ENCODE data around the gene ITGAD. TPM values are rescaled to one million over a fixed set of nuclear protein-coding genes. Genes with fewer than 3 reads are reported as not detected.

Gene ITGAD
- polyA plus RNA-seq, 3 donors: 0.04 TPM; not detected in 2

DNA sequence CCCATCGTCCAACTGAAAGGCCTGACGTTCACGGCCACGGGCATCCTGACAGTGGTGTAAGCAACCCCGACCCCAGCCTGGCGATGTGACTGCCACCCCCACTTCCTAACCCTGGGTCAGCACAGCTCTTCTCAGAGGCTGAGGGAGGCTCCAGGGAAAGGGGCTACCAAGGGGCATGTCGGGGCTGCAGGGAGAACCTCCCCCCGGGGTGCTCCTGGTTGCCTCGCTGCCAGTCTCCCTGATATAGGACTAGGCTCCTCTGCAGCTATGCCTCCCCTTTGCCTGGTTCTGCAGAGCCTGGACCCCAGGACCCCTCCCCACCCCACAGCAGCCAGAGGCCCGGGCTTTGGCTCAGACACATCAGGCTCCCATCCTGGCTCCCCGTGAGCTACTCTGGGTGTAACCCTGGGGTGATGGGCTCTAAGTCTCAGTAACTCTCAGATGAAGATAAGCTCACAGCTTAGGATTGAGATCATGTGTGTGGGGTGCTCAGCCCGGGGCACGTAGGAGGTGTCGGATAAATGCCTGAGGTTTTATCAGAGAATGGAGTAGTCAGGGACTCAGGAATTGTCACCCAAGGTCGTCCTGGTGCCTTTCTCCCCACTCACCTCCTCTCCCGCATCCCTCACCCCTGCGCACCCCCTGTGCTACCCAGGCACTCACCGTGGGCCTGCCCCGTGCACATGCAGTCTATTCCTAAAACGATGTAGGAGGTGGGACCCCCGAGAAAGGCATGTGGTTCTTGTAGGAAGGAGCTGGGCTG, 10.6 kb downstream of the ITGAD start:
- Mint-ChIP-seq H3K4me1 (peaks cover 29% of the 10 kb centered on the region), H3K27me3 (ENCODE audit: low read depth in 3 of 3) (peaks cover 3 to 9% (median 4%) of the 10 kb centered on the region in 3 donors), H3K36me3 (no peaks in the 10 kb centered on the region), H3K27ac (no peak overlapping the region), H3K9me3 (peaks cover 0 to 7% (median 2%) of the 10 kb centered on the region in 7 donors), H3K4me3 (no peak overlapping the region)
- 96% methylated on average over 14 of the region's 21 CpGs for WGBS (ENCODE audit: insufficient coverage)
- Histone ChIP-seq H3K36me3 (replicated peaks in 1 of 2; ENCODE audit: control insufficient read depth in 1 of 2, insufficient read depth in 2 of 2, low read length in 2 of 2) (no peaks in the 10 kb centered on the region), H3K9ac (ENCODE audit: insufficient read depth, low read length, poor library complexity, severe bottlenecking) (no peak overlapping the region), H3K4me3 (replicated peaks in 1 of 3; ENCODE audit: low read depth in 2 of 3, low read length in 3 of 3) (no peak overlapping the region), H3K27ac (ENCODE audit: low read depth in 1 of 2, low read length in 2 of 2) (no peak overlapping the region), H2AFZ (ENCODE audit: insufficient read depth, low read depth, low read length, poor library complexity, severe bottlenecking) (peak overlapping the region; percentile 50), H3K27me3 (ENCODE audit: control insufficient read depth in 2 of 2, insufficient read depth in 2 of 2, low read length in 2 of 2) (no peaks in the 10 kb centered on the region), H3K4me2 (replicated peaks; ENCODE audit: extremely low read depth, low read length, poor library complexity, severe bottlenecking) (no peak overlapping the region), H3K9me3 (replicated peaks in 1 of 2; ENCODE audit: control insufficient read depth in 1 of 2, insufficient read depth in 1 of 2, low read length in 2 of 2) (peaks cover 0 to 4% of the 10 kb centered on the region in 2 donors), H3K4me1 (ENCODE audit: control insufficient read depth in 1 of 2, insufficient read depth in 2 of 2, low read length in 2 of 2) (peaks cover 29 to 30% of the 10 kb centered on the region in 2 donors), H3K79me2 (ENCODE audit: insufficient read depth, low read length) (no peaks in the 10 kb centered on the region), H4K20me1 (ENCODE audit: insufficient read depth, low read length) (no peaks in the 10 kb centered on the region)
- no peak for DNase-seq
- intact Hi-C loops (cut with micrococcal nuclease): no loop called here
- TF ChIP-seq, protein P1, sequence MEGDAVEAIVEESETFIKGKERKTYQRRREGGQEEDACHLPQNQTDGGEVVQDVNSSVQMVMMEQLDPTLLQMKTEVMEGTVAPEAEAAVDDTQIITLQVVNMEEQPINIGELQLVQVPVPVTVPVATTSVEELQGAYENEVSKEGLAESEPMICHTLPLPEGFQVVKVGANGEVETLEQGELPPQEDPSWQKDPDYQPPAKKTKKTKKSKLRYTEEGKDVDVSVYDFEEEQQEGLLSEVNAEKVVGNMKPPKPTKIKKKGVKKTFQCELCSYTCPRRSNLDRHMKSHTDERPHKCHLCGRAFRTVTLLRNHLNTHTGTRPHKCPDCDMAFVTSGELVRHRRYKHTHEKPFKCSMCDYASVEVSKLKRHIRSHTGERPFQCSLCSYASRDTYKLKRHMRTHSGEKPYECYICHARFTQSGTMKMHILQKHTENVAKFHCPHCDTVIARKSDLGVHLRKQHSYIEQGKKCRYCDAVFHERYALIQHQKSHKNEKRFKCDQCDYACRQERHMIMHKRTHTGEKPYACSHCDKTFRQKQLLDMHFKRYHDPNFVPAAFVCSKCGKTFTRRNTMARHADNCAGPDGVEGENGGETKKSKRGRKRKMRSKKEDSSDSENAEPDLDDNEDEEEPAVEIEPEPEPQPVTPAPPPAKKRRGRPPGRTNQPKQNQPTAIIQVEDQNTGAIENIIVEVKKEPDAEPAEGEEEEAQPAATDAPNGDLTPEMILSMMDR (IDR thresholded peaks at IDR 0.05): no peak

GRCh38 chr16:31404353-31405064, 11.4 kb downstream of the ITGAD start:
- H2AFZ ChIP-seq (ENCODE audit: insufficient read depth, low read depth, low read length, poor library complexity, severe bottlenecking): peak overlapping the region; percentile 50
- TF ChIP-seq, protein P1 (IDR thresholded peaks at IDR 0.05): no peak
- H3K4me3 Mint-ChIP-seq: no peak overlapping the region
- H3K36me3 Mint-ChIP-seq: no peaks in the 10 kb centered on the region
- H3K27ac ChIP-seq (ENCODE audit: low read depth in 1 of 2, low read length in 2 of 2): no peak overlapping the region
- no peaks in the 10 kb centered on the region for H3K79me2 ChIP-seq (ENCODE audit: insufficient read depth, low read length)
- intact Hi-C loops (cut with micrococcal nuclease): no loop called here
- H3K4me1 ChIP-seq (ENCODE audit: control insufficient read depth in 1 of 2, insufficient read depth in 2 of 2, low read length in 2 of 2): peaks cover 22 to 23% of the 10 kb centered on the region in 2 donors
- no peak overlapping the region for H3K9ac ChIP-seq (ENCODE audit: insufficient read depth, low read length, poor library complexity, severe bottlenecking)
- H3K27me3 Mint-ChIP-seq (ENCODE audit: low read depth in 3 of 3): peaks cover 3 to 9% (median 5%) of the 10 kb centered on the region in 3 donors
- peaks cover 0 to 5% (median 0%) of the 10 kb centered on the region in 7 donors for H3K9me3 Mint-ChIP-seq
- peaks cover 22% of the 10 kb centered on the region for H3K4me1 Mint-ChIP-seq
- no peaks in the 10 kb centered on the region for H3K27me3 ChIP-seq (ENCODE audit: control insufficient read depth in 2 of 2, insufficient read depth in 2 of 2, low read length in 2 of 2)
- no peak overlapping the region for H3K27ac Mint-ChIP-seq
- H3K4me3 ChIP-seq (replicated peaks in 1 of 3; ENCODE audit: low read depth in 2 of 3, low read length in 3 of 3): no peak overlapping the region
- 72% methylated on average over 4 of the region's 9 CpGs for WGBS (ENCODE audit: insufficient coverage)
- no peak for DNase-seq
- no peaks in the 10 kb centered on the region for H4K20me1 ChIP-seq (ENCODE audit: insufficient read depth, low read length)
- H3K9me3 ChIP-seq (replicated peaks in 1 of 2; ENCODE audit: control insufficient read depth in 1 of 2, insufficient read depth in 1 of 2, low read length in 2 of 2): peaks cover 0 to 4% of the 10 kb centered on the region in 2 donors
- no peaks in the 10 kb centered on the region for H3K36me3 ChIP-seq (replicated peaks in 1 of 2; ENCODE audit: control insufficient read depth in 1 of 2, insufficient read depth in 2 of 2, low read length in 2 of 2)
- peak overlapping the region; percentile 22 for H3K4me2 ChIP-seq (replicated peaks; ENCODE audit: extremely low read depth, low read length, poor library complexity, severe bottlenecking)

All from CD14-positive monocyte (primary cell).